H1 (cell line): ENCODE data around the gene LYL1. TPM values are rescaled to one million over a fixed set of nuclear protein-coding genes. Genes with fewer than 3 reads are reported as not detected.

Source experiments
- CTCF ChIA-PET: fragments of 300-600 bp; sonication (Branson Sonifier 250); formaldehyde crosslinking; loops from one replicate; lab custom pipeline; 2021; ENCODE audit not compliant: partially characterized antibody; lab: Charles Lee
- POLR2A ChIA-PET: fragments of 300-600 bp; sonication (Branson Sonifier 250); formaldehyde crosslinking; loops from one replicate; lab custom pipeline; 2021; ENCODE audit warnings: inconsistent platforms; ENCODE audit not compliant: partially characterized antibody; lab: Charles Lee
- DNase-seq, 2 experiments: peaks; one replicate each; pipeline versions ENCODE4 v3.0.0 to v3.0.0-alpha.2; 2010 to 2022; ENCODE audit warnings: low spot score in 2 of 2, low read depth in 1 of 2, mixed read lengths in 1 of 2
- FAIRE-seq: peaks from 2 replicates; lab custom pipeline; 2011; peaks lifted over from hg19 to GRCh38; lab: Jason Lieb, UNC
- H2AFZ ChIP-seq: 2 replicates; pipeline ENCODE4 v1.8.1; 2012; ENCODE audit warnings: low read length, inconsistent platforms
- H2AK5ac ChIP-seq: 2 replicates; pipeline ENCODE4 v1.6.1; 2013; ENCODE audit warnings: low read depth, low read length
- H2BK120ac ChIP-seq: replicated peaks from 2 replicates; pipeline ENCODE3; 2013; ENCODE audit warnings: low read depth, low read length, inconsistent platforms
- H2BK12ac ChIP-seq: 2 replicates; pipeline ENCODE4 v1.6.1; 2013; ENCODE audit warnings: low read depth, low read length
- H2BK15ac ChIP-seq: 2 replicates; pipeline ENCODE4 v1.6.1; 2013; ENCODE audit warnings: low read length
- H2BK20ac ChIP-seq: 2 replicates; pipeline ENCODE4 v1.6.1; 2013; ENCODE audit warnings: low read length
- H2BK5ac ChIP-seq: 2 replicates; pipeline ENCODE4 v1.6.1; 2013; ENCODE audit warnings: low read depth, low read length
- H3K14ac ChIP-seq: 2 replicates; pipeline ENCODE4 v1.6.1; 2013; ENCODE audit warnings: inconsistent platforms; ENCODE audit not compliant: insufficient read length
- H3K18ac ChIP-seq: 2 replicates; pipeline ENCODE4 v1.6.1; 2013; ENCODE audit warnings: low read length; ENCODE audit errors: extremely low read depth
- H3K23ac ChIP-seq: 2 replicates; pipeline ENCODE4 v1.6.1; 2013; ENCODE audit warnings: inconsistent platforms; ENCODE audit not compliant: insufficient read length
- H3K23me2 ChIP-seq: 2 replicates; pipeline ENCODE4 v1.6.1; 2013; ENCODE audit warnings: low read depth, low read length
- H3K27ac ChIP-seq: 2 replicates; pipeline ENCODE4 v1.6.1; 2011; ENCODE audit warnings: low read depth, low read length, inconsistent platforms
- H3K27me3 ChIP-seq, 4 experiments: replicated peaks in 1 of 4; 1 replicate in 1 of 4; 2 replicates in 3 of 4; pipeline versions ENCODE4 v1.6.1 to v1.8.1; 2011 to 2013; ENCODE audit warnings: low read length in 3 of 4, mild to moderate bottlenecking in 3 of 4, inconsistent platforms in 2 of 4, mixed read lengths in 2 of 4, moderate library complexity in 1 of 4; ENCODE audit not compliant: control insufficient read depth in 3 of 4, insufficient read depth in 3 of 4; ENCODE audit errors: extremely low read depth in 1 of 4
- H3K36me3 ChIP-seq, 4 experiments: 2 replicates each; pipeline versions ENCODE4 v1.6.1 to v1.8.1; 2011 to 2013; ENCODE audit warnings: mild to moderate bottlenecking in 4 of 4, low read length in 3 of 4, moderate library complexity in 2 of 4, control low read depth in 1 of 4, inconsistent platforms in 1 of 4; ENCODE audit not compliant: insufficient read depth in 4 of 4, control insufficient read depth in 2 of 4
- H3K4ac ChIP-seq: replicated peaks from 2 replicates; pipeline ENCODE3; 2013; ENCODE audit warnings: low read length, low read depth, mixed read lengths, inconsistent platforms; ENCODE audit not compliant: insufficient read length
- H3K4me1 ChIP-seq, 4 experiments: replicated peaks in 1 of 4; 1 replicate in 1 of 4; 2 replicates in 3 of 4; pipeline versions ENCODE4 v1.6.1 to v1.8.1; 2011 to 2013; ENCODE audit warnings: low read length in 3 of 4, inconsistent platforms in 2 of 4, mixed read lengths in 1 of 4; ENCODE audit not compliant: insufficient read depth in 4 of 4, control insufficient read depth in 3 of 4
- H3K4me2 ChIP-seq, 2 experiments: 2 replicates each; pipeline versions ENCODE4 v1.6.1 to v1.8.1; 2011 to 2013; ENCODE audit warnings: low read depth in 2 of 2, low read length in 2 of 2, control low read depth in 1 of 2, inconsistent platforms in 1 of 2, mild to moderate bottlenecking in 1 of 2; ENCODE audit not compliant: insufficient read depth in 1 of 2
- H3K4me3 ChIP-seq, 4 experiments: fragments of 200-600, 300-600 bp in 1 of 4; sonication (generic), shearing (Covaris generic), sonication (Bioruptor Twin) in 1 of 4; 2 replicates each; pipeline versions ENCODE4 v1.5.1 to v1.8.1; 2011 to 2016; ENCODE audit warnings: low read length in 4 of 4, low read depth in 3 of 4, control low read depth in 2 of 4, inconsistent platforms in 2 of 4, mild to moderate bottlenecking in 2 of 4, mixed read lengths in 1 of 4, moderate library complexity in 1 of 4; ENCODE audit not compliant: insufficient read depth in 2 of 4; ENCODE audit errors: extremely low read depth in 1 of 4
- H3K56ac ChIP-seq: replicated peaks from 2 replicates; pipeline ENCODE3; 2013; ENCODE audit warnings: low read depth, mild to moderate bottlenecking, mixed read lengths, low read length, inconsistent platforms; ENCODE audit not compliant: insufficient read length
- H3K79me1 ChIP-seq: 2 replicates; pipeline ENCODE4 v1.6.1; 2013; ENCODE audit warnings: low read depth, low read length, control low read depth
- H3K79me2 ChIP-seq, 2 experiments: 2 replicates each; pipeline versions ENCODE4 v1.6.1 to v1.8.1; 2012 to 2013; ENCODE audit warnings: low read length in 2 of 2, mild to moderate bottlenecking in 2 of 2, inconsistent platforms in 1 of 2; ENCODE audit not compliant: insufficient read depth in 2 of 2, control insufficient read depth in 1 of 2
- H3K9ac ChIP-seq, 4 experiments: replicated peaks in 1 of 4; 1 replicate in 1 of 4; 2 replicates in 3 of 4; pipeline versions ENCODE4 v1.6.1 to v1.8.1; 2011 to 2013; ENCODE audit warnings: low read depth in 3 of 4, low read length in 3 of 4, control low read depth in 2 of 4, mild to moderate bottlenecking in 2 of 4, moderate library complexity in 2 of 4, inconsistent platforms in 1 of 4; ENCODE audit errors: extremely low read depth in 1 of 4
- H3K9me3 ChIP-seq, 2 experiments: 2 replicates each; pipeline versions ENCODE4 v1.6.1 to v1.8.1; 2012 to 2013; ENCODE audit warnings: mild to moderate bottlenecking in 2 of 2, moderate library complexity in 2 of 2, control low read depth in 1 of 2, inconsistent platforms in 1 of 2, low read depth in 1 of 2, low read length in 1 of 2, mixed read lengths in 1 of 2; ENCODE audit not compliant: insufficient read depth in 2 of 2
- H4K20me1 ChIP-seq, 2 experiments: replicated peaks in 1 of 2; 2 replicates each; pipeline versions ENCODE3 to v1.8.1; 2011 to 2013; ENCODE audit warnings: inconsistent platforms in 2 of 2, low read length in 2 of 2, mild to moderate bottlenecking in 1 of 2; ENCODE audit not compliant: insufficient read depth in 2 of 2, control insufficient read depth in 1 of 2
- H4K5ac ChIP-seq: 2 replicates; pipeline ENCODE4 v1.6.1; 2013; ENCODE audit warnings: low read length, low read depth, mixed read lengths, inconsistent platforms; ENCODE audit not compliant: insufficient read length
- H4K8ac ChIP-seq: 2 replicates; pipeline ENCODE4 v1.8.0; 2013; ENCODE audit warnings: mild to moderate bottlenecking, moderate library complexity, low read length, inconsistent platforms; ENCODE audit not compliant: insufficient read depth; ENCODE audit errors: extremely low read depth
- H4K91ac ChIP-seq: replicated peaks from 2 replicates; pipeline ENCODE3; 2013; ENCODE audit warnings: low read length, mixed read lengths, inconsistent platforms; ENCODE audit not compliant: insufficient read length
- CHD2 ChIP-seq: IDR thresholded peaks from 2 replicates; pipeline ENCODE4 v1.6.1; 2012; ENCODE audit warnings: low read length, improper control_type of control experiment
- CREB1 ChIP-seq: IDR thresholded peaks from 2 replicates; pipeline ENCODE4 v1.6.1; 2012; ENCODE audit warnings: inconsistent platforms
- POLR2A ChIP-seq, 2 experiments: IDR thresholded peaks; 1 replicate in 1 of 2; 2 replicates in 1 of 2; pipeline ENCODE4 v1.6.1; 2011; ENCODE audit warnings: low read depth in 2 of 2, low read length in 2 of 2, mild to moderate bottlenecking in 2 of 2; ENCODE audit errors: control extremely low read depth in 1 of 2
- TAF1 ChIP-seq: IDR thresholded peaks from 2 replicates; pipeline ENCODE4 v1.6.1; 2011; ENCODE audit warnings: mild to moderate bottlenecking, low read depth, low read length
- TBP ChIP-seq: IDR thresholded peaks from 2 replicates; pipeline ENCODE4 v1.6.1; 2011; ENCODE audit warnings: low read depth, low read length, improper control_type of control experiment
- WGBS, 2 experiments: shearing (Covaris generic) in 1 of 2; methylation state at CpG; one replicate each; pipeline versions ENCODE4 v1.1.6 to v1.1.7; 2013 to 2015; ENCODE audit warnings: low lambda C conversion rate in 2 of 2, mixed read lengths in 2 of 2, inconsistent platforms in 1 of 2, low coverage in 1 of 2, missing lambda C conversion rate in 1 of 2; ENCODE audit not compliant: insufficient replicate concordance in 2 of 2, insufficient coverage in 1 of 2, insufficient read length in 1 of 2; ENCODE audit errors: extremely low coverage in 1 of 2, missing lambda C conversion rate in 1 of 2; 5-methylcytosine and 5-hydroxymethylcytosine counted together
- polyA plus RNA-seq, 7 experiments: library from polyadenylated mRNA; depleted of rRNA in 3 of 7; stranded (reverse) in 5 of 7; unstranded in 2 of 7; fragments of >200 nt in 5 of 7; fragments of 200-250 nt in 2 of 7; gene quantifications; 1 replicate in 5 of 7; 2 replicates in 1 of 7; 4 replicates in 1 of 7; pipeline versions ENCODE4 v1.2.1 to v1.2.3, GENCODE V29; 2011 to 2013; ENCODE audit warnings: missing spikeins in 2 of 7, mixed read lengths in 2 of 7
- total RNA-seq: library from RNA; stranded (reverse); fragmentation: NEBNext Ultra II Directional; extraction: Animal tissue kit (Norgen Biotek cat#: 25700); gene quantifications from 2 replicates; pipeline ENCODE4 v1.2.1, GENCODE V29; 2021

Gene LYL1
- total and polyA plus RNA-seq, 2 of the 8 experiments (the other 6 are each of a cell fraction or from before 2014, with no cell fraction given) = 0.58 to 0.76 TPM

DNA sequence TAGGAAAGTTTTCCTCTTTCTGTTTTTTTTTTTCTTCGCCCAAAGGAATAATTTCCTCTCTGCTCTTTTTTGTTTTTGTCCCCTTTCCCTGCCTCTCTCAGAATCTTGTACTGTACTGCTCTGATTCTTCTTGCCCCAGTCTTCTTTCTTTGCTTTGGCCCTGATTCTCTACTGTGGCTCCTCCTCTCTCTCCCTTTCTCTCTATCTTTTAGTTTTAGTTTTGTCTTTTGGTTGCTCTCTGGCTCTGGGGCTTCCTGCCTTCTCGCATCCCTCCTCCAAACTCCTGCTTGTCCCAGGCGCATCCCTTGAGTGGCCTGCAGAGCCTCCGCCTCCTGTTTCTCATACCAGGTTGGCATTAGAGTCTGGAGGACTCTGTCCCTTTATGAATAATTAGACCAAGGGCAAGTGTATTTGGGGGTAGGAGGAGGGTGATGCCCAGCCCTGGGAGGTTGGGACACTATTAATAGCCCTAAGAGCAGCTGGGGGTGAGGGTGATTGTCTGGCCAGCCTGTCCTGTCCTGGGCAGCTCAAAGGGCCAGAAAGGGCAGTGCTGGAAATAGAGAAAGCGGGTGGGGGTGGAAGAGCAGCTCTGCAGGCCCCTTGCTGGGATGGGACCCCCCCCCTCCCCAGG, 39.1 kb downstream of the LYL1 start:
- POLR2A ChIA-PET = no interaction called here
- Histone ChIP-seq H3K4ac (no peak overlapping the region), H3K79me2 (no peaks in the 10 kb centered on the region), H3K9me3 (no peaks in the 10 kb centered on the region), H2BK120ac (no peak overlapping the region), H3K23me2 (peaks cover 6% of the 10 kb centered on the region; the same call in 1 of the 2 replicates), H2BK15ac (no peak overlapping the region), H3K27me3 (peaks cover 36 to 56% (median 49%) of the 10 kb centered on the region in 4 experiments), H3K56ac (no peak overlapping the region), H3K18ac (no peak overlapping the region), H3K36me3 (no peaks in the 10 kb centered on the region), H3K4me1 (peaks cover 0 to 10% (median 3%) of the 10 kb centered on the region in 4 experiments; a peak in 4 of 7 replicates), H3K4me2 (no peak overlapping the region), H3K9ac (no peak overlapping the region), H2AFZ (no peak overlapping the region), H3K27ac (no peak overlapping the region), H2BK5ac (no peak overlapping the region), H3K4me3 (no peak overlapping the region), H4K91ac (no peak overlapping the region), H4K8ac (no peak overlapping the region), H2AK5ac (no peak overlapping the region), H3K23ac (no peak overlapping the region), H2BK12ac (no peak overlapping the region), H2BK20ac (no peak overlapping the region), H3K14ac (no peak overlapping the region), H4K5ac (no peak overlapping the region), H3K79me1 (no peaks in the 10 kb centered on the region), H4K20me1 (peaks cover 0 to 3% of the 10 kb centered on the region in 2 experiments)
- 86% methylated on average over 5 of the region's 5 CpGs; no CpG with 5 or more reads in 1 of the 2 experiments for WGBS, 2 experiments
- TF ChIP-seq TBP (no peak), TAF1 (no peak), POLR2A (IDR thresholded peaks at IDR 0.05; ENCODE audit: control extremely low read depth in 1 of 2, low read depth in 2 of 2, low read length in 2 of 2) (no peak), CREB1 (no peak), CHD2 (no peak)
- CTCF ChIA-PET = interaction anchor here (0.6 to 48.8 kb wide), 12 partner anchors 9 to 99 kb away, joined by 3 to 1145 read pairs (median 62); partner anchors contain the start of gene LYL1
- FAIRE-seq (no peak), DNase-seq (no peak)
